Activated T-cell treated with anti-CD3 and anti-CD28 coated beads, Interleukin-2, amount 50 U/mL, for 48 hours (primary cell): ENCODE measurements around the gene SLIT2.

Source experiments
- DNase-seq, 2 experiments: peaks; one replicate each; pipeline ENCODE4 v3.0.0-alpha.2; 2020

SLIT2 gene, protein sequence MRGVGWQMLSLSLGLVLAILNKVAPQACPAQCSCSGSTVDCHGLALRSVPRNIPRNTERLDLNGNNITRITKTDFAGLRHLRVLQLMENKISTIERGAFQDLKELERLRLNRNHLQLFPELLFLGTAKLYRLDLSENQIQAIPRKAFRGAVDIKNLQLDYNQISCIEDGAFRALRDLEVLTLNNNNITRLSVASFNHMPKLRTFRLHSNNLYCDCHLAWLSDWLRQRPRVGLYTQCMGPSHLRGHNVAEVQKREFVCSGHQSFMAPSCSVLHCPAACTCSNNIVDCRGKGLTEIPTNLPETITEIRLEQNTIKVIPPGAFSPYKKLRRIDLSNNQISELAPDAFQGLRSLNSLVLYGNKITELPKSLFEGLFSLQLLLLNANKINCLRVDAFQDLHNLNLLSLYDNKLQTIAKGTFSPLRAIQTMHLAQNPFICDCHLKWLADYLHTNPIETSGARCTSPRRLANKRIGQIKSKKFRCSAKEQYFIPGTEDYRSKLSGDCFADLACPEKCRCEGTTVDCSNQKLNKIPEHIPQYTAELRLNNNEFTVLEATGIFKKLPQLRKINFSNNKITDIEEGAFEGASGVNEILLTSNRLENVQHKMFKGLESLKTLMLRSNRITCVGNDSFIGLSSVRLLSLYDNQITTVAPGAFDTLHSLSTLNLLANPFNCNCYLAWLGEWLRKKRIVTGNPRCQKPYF (N-terminal part only)

DNA sequence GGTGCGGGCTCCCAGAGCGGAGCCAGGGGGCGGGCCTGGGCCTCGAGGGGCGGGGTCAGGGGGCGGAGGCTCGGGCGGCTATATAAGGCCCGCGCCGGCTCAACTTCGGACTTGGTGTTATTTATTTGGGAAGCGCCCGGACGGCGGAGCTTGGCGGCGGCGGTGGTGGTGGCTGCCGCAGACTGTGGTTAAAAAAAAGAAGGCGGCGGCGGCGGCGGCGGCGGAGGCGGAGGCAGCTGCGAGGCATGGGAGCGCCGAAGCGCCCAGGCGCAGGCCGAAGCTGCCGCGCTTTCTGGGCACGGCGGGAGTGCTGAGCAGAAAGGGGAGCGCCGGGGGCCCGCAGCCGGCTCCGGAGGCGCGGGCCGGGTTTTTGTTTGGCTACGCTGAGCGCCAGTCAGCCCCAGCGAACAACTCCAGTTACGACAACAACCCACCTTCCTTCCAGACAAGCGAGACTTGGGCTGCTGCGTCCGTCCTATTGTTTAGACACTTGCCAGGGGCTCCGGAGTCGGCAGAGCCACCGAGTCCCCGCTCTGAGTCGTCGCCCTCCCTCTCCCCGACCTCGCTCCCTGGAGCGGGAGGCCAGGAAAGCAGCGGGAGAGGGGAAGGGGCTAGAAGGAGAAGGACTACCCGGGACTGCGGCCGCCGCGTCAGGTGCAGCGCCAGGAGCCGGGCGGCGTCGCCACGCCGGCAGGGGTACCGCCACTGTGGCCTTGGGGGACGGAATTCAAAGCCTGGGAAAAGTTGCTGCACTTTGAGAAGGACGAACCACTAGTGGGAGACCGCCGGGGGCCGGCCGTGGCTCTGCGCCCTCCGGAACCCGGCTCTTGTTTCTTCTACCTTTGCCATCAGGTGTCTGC, at the start of gene SLIT2:
Gene SLIT2, plus strand, starts transcription at position 110 of the 860 bp plus-strand sequence. CDS start 1,911 bp downstream, outside the sequence.
- DNase-seq: peak; percentile 36 to 52

DNA sequence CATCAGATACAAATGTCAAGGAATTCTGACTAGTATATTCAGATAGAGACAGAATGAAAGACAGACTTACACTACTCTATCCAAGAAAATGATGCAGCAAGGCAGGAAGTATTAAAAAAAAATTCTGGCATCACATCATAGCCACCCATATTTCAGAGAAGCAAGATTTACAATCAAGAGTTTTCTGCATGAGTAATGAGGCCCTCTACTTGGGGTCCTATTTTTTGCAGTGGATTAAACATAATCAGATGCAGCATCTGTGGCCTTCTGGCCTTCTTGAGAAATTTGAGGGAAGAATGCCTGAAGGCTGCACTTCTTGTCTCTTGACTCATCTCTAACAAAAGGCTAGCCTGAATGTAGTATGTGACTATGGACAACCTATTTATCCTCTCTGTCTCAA, 48.2 kb upstream of the SLIT2 start:
- no peak for DNase-seq

DNA sequence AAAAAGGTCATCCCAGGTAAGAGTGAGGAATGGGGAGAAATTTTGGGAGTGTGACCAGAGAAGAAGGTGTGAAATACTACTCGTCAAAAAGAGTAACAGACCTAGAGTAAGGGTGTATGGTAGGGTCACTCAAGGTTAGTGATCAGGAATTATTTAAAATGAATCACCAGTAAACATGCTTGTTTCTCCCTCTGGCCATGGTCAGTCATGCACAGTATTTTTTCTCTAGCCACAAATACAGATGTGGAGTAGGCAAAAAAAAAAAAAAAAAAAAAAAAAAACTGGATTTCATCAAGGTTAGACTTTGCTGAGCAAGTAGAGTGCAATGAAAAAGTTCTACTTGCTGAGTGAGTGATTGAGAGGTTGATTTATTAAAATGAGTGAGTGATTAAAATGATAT, 34.2 kb upstream of the SLIT2 start:
- no peak for DNase-seq

DNA sequence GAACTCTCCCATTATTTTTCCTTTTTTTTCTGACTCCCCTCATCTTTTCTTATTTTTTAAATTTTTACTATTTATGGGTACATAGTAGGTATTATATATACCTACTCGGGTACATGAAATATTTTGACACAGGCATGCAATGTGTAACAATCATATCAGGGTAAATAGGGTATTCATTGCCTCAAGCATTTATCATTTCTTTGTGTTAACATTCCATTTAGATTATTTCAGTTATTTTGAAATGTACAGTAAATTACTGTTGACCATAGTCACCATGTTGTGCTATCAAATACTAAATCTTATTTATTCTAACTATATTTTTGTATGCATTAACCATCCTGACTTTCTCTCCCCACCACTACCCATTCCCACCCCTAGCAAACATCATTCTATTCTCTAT, 33.8 kb upstream of the SLIT2 start:
- no peak for DNase-seq

DNA sequence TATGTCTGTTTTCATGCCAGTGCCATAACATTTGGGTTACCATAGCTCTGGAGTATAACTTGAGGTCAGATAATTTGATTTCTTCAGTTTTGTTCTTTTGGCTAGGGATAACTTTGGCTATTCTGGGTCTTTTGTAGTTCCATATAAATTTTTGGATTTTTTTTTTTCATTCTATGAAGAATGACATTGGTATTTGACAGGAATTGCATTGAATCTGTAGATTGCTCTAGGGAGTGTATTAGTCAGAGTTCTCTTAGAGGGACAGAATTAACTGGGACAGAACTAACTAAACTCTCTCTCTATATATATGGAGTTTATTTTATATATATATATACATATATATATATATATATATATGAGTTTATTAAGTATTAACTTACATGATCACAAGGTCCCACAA, 32.2 kb upstream of the SLIT2 start:
- DNase-seq: no peak

DNA sequence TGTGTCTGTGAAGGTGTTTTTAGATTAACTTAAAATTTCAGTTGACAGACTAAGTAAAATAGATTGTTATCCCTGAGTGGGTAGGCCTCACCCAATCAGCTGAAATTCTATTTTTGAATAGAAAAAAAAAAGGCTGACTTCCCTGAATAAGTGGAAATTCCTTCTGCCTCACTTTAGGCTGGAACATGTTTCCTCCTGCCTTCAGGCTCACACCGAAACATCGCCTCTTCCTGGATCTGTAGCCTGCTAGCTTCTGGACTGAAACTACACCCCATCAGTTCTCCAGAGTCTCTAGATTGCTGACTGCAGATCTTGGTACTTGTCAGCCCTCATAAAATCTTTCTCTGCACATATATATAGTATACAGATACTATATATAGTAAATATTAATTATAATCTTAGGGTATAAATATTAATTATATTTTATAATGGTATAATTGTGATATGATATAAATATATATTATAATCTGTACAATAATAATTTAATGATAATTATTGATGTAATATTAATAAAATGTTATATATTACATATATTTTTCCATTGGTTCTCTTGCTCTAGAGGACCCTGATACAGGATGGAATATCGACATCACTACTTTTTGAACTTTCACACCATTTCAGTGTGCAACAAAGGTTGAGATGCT, 13.7 kb upstream of the SLIT2 start:
- DNase-seq: no peak

DNA sequence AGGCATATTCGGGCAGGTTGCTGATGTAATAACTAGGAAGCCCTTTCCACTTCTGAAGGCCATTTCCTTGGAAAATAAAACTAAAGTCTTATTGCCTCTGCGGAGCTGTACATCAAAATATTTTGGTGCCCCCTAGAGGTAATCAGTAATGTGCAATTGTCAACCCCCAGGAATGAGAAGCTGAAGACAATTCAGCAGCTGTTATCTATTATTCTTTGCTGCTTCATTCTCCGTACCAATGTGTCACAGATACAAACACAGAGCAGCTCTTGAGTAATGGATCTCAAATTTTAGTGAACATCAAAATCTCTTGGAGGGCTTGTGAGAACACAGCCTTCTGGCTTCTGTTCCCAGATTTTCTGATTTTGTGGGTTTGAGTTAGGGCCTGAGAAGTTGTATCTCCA, 3.5 kb upstream of the SLIT2 start:
- DNase-seq: no peak

DNA sequence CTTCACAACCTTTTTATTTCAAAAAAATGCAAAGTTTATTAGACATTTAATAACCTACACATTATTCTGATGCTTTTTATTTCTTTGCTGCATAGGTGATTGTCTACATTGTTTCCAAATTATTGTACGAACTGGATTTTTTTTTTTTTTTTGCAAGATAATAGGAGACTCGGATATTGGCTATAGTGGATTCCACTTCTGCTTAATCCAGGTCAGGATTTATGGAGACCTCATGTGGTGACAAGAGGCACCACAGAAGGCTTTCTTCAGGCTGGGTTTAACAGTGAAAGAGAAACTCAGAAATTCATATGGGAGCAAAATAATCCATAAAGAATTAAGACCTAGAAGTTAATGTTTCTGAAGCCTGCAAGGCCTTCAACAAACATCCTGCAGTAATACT, 2.4 kb upstream of the SLIT2 start:
- no peak for DNase-seq

DNA sequence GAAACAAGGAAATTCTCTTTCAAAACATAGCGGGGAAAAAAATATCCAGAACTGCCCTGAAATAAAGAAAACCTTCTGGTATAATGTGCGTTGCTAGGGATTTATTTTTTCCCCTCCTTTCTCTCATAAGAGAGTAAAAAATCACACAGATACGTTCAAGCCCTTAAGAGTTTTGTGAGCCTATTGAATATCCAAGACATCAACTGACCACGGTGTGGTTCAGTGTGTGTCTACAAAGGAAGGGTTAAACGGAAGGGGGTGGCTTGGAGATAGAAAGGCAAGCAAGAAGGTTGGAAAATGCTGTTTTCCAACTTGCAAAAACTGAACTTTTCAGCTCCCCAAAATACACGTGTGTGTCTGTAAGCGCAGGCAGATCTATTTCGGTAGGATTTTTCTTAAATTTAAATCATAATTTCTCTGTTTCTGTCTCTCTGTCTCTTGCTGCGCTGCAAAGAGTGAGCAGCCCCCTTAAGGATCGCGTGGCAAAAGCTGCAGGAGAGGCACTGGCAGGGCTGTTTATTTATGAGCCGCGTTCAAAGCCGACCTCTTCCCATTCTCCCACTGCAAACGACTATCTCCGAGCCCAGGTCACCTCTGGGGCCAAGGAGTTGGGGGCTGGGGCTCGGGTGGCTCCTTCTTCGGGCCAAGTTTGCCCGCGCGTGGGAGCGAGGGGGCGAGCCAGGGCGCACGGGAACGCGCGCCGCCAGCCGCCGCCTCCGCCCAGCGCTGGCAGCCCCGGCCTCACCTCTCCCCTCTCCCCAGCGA, 492 bp upstream of the SLIT2 start:
- DNase-seq: no peak

DNA sequence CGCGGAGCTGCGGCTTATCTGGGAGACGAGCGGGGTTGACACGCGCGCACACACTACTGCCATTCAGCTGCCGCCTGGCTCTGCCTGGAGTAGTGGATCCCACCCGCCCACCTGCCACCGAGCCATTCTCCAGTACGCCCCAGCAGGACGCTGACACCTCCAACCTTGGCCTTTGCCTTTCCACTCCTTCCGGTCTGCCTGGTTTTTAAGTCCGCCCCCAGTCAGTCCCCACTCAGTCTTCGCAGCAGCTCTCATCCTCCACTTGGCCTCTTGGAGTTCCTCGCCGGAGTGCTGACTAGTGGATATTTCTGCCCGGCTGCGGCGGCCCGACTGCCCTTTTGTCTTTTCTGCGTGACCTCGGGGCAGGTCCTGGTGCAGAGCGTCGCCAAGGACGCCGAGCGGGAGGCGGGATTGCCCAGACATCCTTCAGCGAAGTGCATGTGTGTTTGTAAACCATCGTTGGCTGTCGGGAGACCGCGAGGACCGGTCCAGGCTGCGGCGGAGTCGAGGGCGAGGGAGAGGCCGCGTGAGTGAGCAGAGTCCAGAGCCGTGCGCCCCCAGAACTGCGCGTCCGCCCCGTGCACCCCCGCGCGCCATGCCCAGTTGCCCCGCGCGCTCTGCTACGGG, 1.1 kb downstream of the SLIT2 start:
- DNase-seq: peak; percentile 17 to 20

DNA sequence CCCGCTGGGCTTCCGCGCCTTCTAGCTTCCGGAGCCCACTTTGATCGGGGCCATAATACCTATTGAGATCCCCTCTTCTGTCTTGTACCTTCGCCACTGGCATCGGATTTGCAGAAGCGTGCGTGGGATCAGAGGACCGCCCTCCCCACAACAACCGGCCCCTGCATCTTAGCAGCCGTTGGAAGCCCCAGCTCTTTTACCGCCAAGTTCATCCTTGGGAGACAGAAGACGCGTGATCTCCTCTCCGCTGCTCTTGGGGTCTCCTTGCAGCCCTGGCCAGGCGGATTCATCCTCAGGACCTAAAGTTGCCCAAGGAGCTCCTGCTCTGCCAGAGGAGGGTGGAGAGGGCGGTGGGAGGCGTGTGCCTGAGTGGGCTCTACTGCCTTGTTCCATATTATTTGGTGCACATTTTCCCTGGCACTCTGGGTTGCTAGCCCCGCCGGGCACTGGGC, 1.6 kb downstream of the SLIT2 start:
- no peak for DNase-seq

DNA sequence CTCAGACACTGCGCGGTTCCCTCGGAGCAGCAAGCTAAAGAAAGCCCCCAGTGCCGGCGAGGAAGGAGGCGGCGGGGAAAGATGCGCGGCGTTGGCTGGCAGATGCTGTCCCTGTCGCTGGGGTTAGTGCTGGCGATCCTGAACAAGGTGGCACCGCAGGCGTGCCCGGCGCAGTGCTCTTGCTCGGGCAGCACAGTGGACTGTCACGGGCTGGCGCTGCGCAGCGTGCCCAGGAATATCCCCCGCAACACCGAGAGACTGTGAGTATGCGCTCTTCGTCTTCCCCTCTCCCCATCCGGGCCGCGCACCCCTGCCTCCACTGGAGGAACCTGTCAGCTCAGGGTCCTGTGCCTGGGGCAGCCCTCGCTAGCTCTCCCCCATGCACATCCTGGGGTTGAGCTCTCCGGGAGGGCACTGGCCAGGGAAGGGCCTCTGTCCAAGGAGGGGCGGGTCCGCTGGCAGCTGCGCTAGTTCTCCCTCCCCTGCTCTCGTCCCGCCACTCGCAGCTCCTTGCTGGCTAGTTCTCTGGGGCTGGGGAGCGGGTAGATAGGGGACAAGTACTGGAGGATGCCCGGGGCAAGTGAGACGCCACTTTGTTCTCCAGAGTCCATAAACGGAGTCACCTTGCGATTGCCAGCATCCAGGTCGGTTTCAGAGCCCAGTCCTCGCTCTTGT, 2.2 kb downstream of the SLIT2 start:
- DNase-seq: peak; percentile 16

DNA sequence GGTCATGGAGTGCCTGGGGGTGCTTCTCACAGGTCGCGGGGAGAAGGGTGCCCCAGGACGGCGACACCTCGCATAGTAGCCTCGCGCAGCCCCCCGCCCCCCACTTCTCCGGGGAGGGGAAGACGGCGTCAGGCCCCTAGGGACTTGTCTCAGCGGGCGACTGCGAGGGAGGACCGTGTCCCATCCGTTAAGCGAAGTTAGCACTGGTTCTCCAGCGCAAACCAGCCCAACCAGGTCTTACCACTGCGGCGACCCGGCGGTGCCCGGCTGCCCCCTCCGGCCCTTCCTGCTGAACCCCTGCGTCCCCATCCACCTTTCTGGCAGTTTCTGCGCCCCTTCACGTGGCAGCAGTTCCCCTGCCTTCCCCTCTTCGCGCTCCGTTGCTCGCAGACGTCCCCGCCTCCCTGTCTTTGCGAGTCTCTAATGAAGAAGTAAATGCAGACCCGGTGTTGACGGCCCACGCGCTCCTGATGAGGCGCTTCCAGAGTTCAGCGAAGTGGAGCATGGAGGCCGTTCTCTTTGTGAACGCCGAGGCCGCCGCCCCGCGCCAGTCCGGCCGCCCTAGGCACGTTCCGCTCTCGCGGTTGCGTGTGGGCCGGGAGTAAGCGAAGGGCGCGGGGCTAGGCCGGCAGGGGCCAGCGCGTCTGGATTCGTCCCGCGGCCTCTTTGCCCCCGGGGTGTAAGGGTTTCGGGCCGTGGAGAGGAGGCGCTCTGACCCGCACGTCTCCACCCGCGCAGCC, 3.0 kb downstream of the SLIT2 start:
- peak in 1 of 2 experiments; percentile 14 for DNase-seq

DNA sequence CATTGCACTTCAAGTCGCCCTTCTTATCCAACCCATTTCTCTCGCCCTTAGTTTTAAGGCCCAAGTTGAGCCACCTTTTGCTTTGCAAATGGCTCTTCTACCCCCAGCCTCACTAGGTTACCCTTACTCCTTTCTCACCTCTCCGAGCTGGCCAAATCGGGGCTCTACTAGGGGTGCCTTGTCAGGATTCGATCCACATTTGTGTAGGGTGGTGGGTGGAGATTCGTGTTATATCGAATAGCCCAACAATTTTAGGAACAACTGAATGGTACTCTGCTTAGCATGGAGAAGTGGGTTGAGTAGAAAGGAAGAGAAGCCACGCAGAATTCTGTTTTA, 3.5 kb downstream of the SLIT2 start:
- no peak for DNase-seq

DNA sequence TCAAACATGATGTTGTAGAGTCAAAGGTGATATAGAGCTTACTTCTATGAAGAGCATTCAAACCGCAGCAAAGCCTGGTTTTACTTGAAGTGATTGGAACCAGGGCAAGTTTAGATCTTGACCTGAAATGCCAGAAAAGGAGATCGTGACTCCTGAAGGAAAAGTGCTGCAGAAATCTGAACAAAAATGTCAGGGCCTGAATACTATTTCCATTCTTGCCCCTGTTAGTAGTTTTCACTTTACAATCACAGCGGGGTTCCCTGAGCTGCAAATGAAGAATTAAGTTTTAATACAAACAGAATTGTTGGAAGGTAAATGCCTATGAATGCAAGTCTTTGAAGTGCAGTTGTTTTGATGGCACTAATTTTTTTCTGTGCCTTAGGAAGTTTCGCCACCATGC, 4.1 kb downstream of the SLIT2 start:
- DNase-seq: no peak

DNA sequence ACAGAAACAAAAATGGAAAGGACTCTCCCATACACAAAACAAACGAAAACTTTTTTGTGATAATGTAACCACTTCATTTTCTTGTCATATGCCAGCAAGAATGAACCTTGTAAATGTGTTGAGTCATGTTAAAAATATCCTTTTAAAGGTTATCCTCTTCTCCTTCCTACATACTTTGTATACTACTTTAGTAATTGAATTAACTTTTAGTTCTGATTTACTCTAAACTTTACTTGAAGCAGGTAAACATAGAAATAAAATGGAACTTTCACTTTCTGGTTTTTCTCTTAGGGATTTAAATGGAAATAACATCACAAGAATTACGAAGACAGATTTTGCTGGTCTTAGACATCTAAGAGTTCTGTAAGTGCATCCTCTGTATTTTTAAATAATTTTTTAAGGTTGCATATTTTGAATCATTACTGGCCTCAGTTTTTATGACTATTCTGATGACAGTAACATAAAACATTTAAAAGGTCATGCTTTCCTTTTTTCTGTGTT, 4.7 kb downstream of the SLIT2 start:
- DNase-seq: no peak

DNA sequence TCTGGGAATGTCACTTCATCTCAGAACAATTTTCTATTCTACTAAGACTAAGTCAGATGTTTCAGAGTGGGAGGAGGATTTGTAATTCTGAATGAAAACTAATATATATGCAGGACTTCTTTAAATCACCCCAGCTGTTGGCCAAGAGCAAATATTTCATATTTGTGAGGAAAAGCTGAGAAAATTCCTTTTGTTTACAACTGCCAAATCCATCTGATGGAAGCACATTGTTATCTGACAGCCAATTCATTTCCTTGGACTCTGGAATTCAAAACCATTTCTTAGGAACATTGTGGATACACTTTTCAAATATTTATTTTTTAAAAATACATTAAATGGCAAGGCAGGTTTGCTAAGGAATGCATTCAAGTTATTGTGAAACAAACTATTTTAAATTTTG, 8.0 kb downstream of the SLIT2 start:
- no peak for DNase-seq

DNA sequence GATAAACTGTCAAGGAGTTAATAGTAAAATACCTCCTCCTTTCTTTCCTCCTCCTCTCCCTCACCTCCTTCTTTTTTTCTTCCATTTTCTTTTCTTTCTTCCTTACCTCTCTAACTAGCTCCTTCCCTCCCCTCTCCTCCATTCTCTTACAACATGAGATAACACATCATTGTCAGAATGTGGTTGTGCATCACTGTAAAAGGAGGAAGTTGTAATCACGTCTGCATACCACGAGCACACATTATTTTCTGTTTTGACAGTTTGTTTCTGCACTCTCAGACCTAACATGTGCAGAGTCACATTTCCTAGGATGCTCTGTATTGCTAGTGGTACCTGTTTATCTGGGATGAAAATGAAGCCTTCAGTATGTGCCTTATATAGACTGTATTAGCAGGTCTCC, 9.1 kb downstream of the SLIT2 start:
- DNase-seq: no peak

DNA sequence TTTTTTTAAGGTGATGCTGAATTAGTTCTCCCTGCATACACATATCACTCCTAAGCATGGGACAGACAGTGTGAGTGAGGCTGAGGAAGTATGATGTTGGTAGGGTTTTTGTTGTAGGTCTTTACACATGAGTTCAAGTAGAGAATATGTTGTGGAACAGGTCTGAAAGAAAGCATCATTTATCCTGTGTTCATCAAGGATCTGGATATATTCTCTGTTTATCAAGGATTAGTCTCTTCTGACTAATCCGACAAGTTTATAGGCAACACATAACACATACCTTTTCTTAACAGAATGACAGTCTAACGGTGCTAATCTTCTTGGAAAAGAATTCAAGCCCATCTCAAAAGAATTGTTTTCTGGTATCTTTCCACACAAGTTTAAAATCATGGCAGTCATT, 10.5 kb downstream of the SLIT2 start:
- no peak for DNase-seq

DNA sequence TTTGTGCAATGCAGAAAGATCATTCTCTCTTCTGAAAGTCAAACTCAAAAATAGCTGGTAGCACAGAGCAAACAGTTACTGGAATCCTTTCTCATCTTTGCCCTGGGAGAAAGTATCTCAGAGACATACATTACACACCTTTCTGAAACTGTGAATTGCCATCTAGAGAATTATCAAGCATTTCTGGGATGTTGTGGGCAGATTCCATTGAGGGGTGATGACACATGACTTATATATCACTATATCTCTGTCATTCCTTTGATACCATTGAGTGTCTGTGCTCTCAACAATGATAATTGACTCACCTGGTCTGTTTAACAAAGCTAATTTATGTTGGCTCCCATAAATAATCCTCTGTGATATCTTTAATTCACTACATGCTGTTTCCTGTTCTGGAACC, 13.0 kb downstream of the SLIT2 start:
- no peak for DNase-seq
